A549 (cell line): ENCODE data around the gene LYZL4. TPM values are rescaled to one million over a fixed set of nuclear protein-coding genes. Genes with fewer than 3 reads are reported as not detected.

Experiments
- ATAC-seq, 2 experiments: fragments of 200-7000 bp in 1 of 2; fragments of >200 bp in 1 of 2; cut with Nextera tagmentation in 1 of 2; cut with Tn5 transposase in 1 of 2; 3 replicates each; pipeline versions ENCODE4 v1.8.0 to v1.9.1; 2018 to 2020; ENCODE audit warnings: mild to moderate bottlenecking in 1 of 2, moderate library complexity in 1 of 2
- CTCF ChIA-PET: fragments of 300-600 bp; sonication (Branson Sonifier 250); formaldehyde crosslinking; extraction: SDS; loops from one replicate; lab custom pipeline; 2021; ENCODE audit warnings: antibody characterized with exemption, inconsistent platforms; lab: Yijun Ruan, JAX
- POLR2A ChIA-PET: fragments of 350-600 bp; formaldehyde crosslinking; extraction: SDS; loops from one replicate; lab custom pipeline; 2021; ENCODE audit warnings: antibody characterized with exemption, inconsistent platforms; lab: Yijun Ruan, JAX
- DNase-seq, 2 experiments: peaks; one replicate each; pipeline versions ENCODE4 v3.0.0 to v3.0.0-alpha.2; 2011 to 2016; ENCODE audit warnings: low read depth in 1 of 2, low spot score in 1 of 2
- FAIRE-seq: peaks from 2 replicates; lab custom pipeline; 2011; peaks lifted over from hg19 to GRCh38; lab: Jason Lieb, UNC
- H3K27ac ChIP-seq, 2 experiments: fragments of >200 bp; sonication (Bioruptor Twin); formaldehyde crosslinking; 3 replicates each; pipeline ENCODE4 v1.5.1; 2016 to 2017
- H3K4me1 ChIP-seq: fragments of >200 bp; sonication (Bioruptor Twin); formaldehyde crosslinking; 3 replicates; pipeline ENCODE4 v1.6.1; 2016
- H3K4me2 ChIP-seq: fragments of >200 bp; sonication (Bioruptor Twin); formaldehyde crosslinking; 3 replicates; pipeline ENCODE4 v1.6.1; 2016
- H3K4me3 ChIP-seq: fragments of >200 bp; sonication (Bioruptor Twin); formaldehyde crosslinking; 3 replicates; pipeline ENCODE4 v1.5.1; 2016
- H3K9me3 ChIP-seq: fragments of >200 bp; sonication (Bioruptor Twin); formaldehyde crosslinking; 3 replicates; pipeline ENCODE4 v1.6.1; 2016
- BCL3 ChIP-seq: fragments of >200 bp; sonication (Bioruptor Twin); formaldehyde crosslinking; IDR thresholded peaks from 3 replicates; pipeline ENCODE4 v1.6.1; 2016
- E2F6 ChIP-seq: IDR thresholded peaks from 2 replicates; pipeline ENCODE4 v1.6.1; 2012; ENCODE audit warnings: low read depth, borderline replicate concordance
- EHMT2 ChIP-seq: fragments of 200-600 bp; sonication (generic); IDR thresholded peaks from 2 replicates; pipeline ENCODE4 v1.6.1; 2016; ENCODE audit warnings: antibody characterized with exemption, low read depth, mild to moderate bottlenecking, moderate library complexity
- GATA3 ChIP-seq: IDR thresholded peaks from 2 replicates; pipeline ENCODE4 v1.6.1; 2012; ENCODE audit warnings: borderline replicate concordance
- HDAC2 ChIP-seq: fragments of 200-600 bp; sonication (generic); IDR thresholded peaks from 2 replicates; pipeline ENCODE4 v1.6.1; 2016
- HES2 ChIP-seq: fragments of >200 bp; sonication (Bioruptor Twin); formaldehyde crosslinking; IDR thresholded peaks from 2 replicates; pipeline ENCODE4 v1.6.1; 2016
- KDM1A ChIP-seq: fragments of 200-600 bp; sonication (generic); IDR thresholded peaks from 2 replicates; pipeline ENCODE4 v1.6.1; 2016; ENCODE audit warnings: low read depth, mild to moderate bottlenecking
- MAX ChIP-seq: IDR thresholded peaks from 2 replicates; pipeline ENCODE4 v1.6.1; 2012
- MYC ChIP-seq: IDR thresholded peaks from 2 replicates; pipeline ENCODE4 v1.6.1; 2012; ENCODE audit warnings: mild to moderate bottlenecking, inconsistent platforms, low read length, improper control_type of control experiment, borderline replicate concordance
- POLR2A ChIP-seq: IDR thresholded peaks from 2 replicates; pipeline ENCODE4 v1.6.1; 2012; ENCODE audit warnings: mild to moderate bottlenecking, low read length
- POLR2AphosphoS2 ChIP-seq: conservative IDR thresholded peaks from 2 replicates; pipeline ENCODE4 v1.6.1; 2012; ENCODE audit warnings: low read length, improper control_type of control experiment, inconsistent platforms
- RAD21 ChIP-seq, 2 experiments: fragments of >200 bp in 1 of 2; sonication (Bioruptor Twin) in 1 of 2; formaldehyde crosslinking in 1 of 2; IDR thresholded peaks in 1 of 2; conservative IDR thresholded peaks in 1 of 2; 2 replicates in 1 of 2; 3 replicates in 1 of 2; pipeline ENCODE4 v1.6.1; 2012 to 2018; ENCODE audit warnings: inconsistent platforms in 1 of 2
- RCOR1 ChIP-seq: fragments of 150-350 bp; IDR thresholded peaks from 2 replicates; pipeline ENCODE4 v1.6.1; 2014; ENCODE audit warnings: antibody characterized with exemption, low read length, low read depth
- REST ChIP-seq: fragments of 200-600 bp; sonication (generic); IDR thresholded peaks from 2 replicates; pipeline ENCODE4 v1.6.1; 2016; ENCODE audit warnings: antibody characterized with exemption, mild to moderate bottlenecking, moderate library complexity
- RFX5 ChIP-seq: fragments of 450-650 bp; IDR thresholded peaks from 2 replicates; pipeline ENCODE4 v1.7.1; 2014; ENCODE audit warnings: antibody characterized with exemption, mild to moderate bottlenecking, moderate library complexity
- WGBS: methylation state at CpG from one replicate; pipeline ENCODE4 v1.1.6; 2017; ENCODE audit errors: missing lambda C conversion rate; 5-methylcytosine and 5-hydroxymethylcytosine counted together
- polyA plus RNA-seq, 4 experiments: library from polyadenylated mRNA; depleted of rRNA in 3 of 4; stranded (reverse); fragments of >200 nt; fragmentation: RNase III in 1 of 4; extraction: RNeasy Plus Mini Kit Qiagen cat#74134 plus additional on column Dnase treatment in 1 of 4; gene quantifications; 2 replicates in 3 of 4; 3 replicates in 1 of 4; pipeline ENCODE4 v1.2.3, GENCODE V29; 2011 to 2017

The LYZL4 gene
- polyA plus RNA-seq, 2 of the 4 experiments (the other 2 are of a cell fraction) = not detected

- DNase-seq = no peak
- WGBS = 40% methylated on average over 3 of the region's 3 CpGs
- no peak for FAIRE-seq
- H3K4me3 ChIP-seq = no peak overlapping the region
- no peak for ATAC-seq
- no peaks in the 10 kb centered on the region for H3K9me3 ChIP-seq
- ChIA-PET CTCF (no interaction called here), POLR2A (no interaction called here)
- H3K27ac ChIP-seq = no peak overlapping the region
- no peaks in the 10 kb centered on the region for H3K4me1 ChIP-seq
- TF ChIP-seq RCOR1 (no peak), RFX5 (no peak), EHMT2 (no peak), GATA3 (no peak), REST (no peak), POLR2A (no peak), MYC (no peak), E2F6 (no peak), MAX (no peak), KDM1A (no peak), BCL3 (no peak), HES2 (no peak), RAD21 (conservative IDR thresholded peaks at IDR 0.05 in 1 of 2, IDR thresholded peaks at IDR 0.05 in 1 of 2) (no peak), POLR2AphosphoS2 (no peak)
- no peak overlapping the region for H3K4me2 ChIP-seq
These were observed 6.7 kb downstream of the LYZL4 start for GRCh38 chr3:42403737-42404136.

- ATAC-seq (no peak), DNase-seq (no peak), FAIRE-seq (no peak)
- Histone ChIP-seq H3K4me1 (no peaks in the 10 kb centered on the region), H3K27ac (no peak overlapping the region), H3K4me3 (no peak overlapping the region), H3K9me3 (no peaks in the 10 kb centered on the region), H3K4me2 (no peak overlapping the region)
- ChIA-PET POLR2A (no interaction called here), CTCF (no interaction called here)
- 74% methylated on average over 2 of the region's 2 CpGs for WGBS
- TF ChIP-seq REST (no peak), HDAC2 (no peak), POLR2A (no peak)
These were observed 7.9 kb downstream of the LYZL4 start for GRCh38 chr3:42402394-42403096.
